GM12892 (cell line): ENCODE results near the gene TBKBP1.
"Not testable (repeated sequence)": the region's sequence is repeated elsewhere in the genome, so short reads cannot be mapped to it uniquely, and the experiment has no call there.

Source experiments
- DNase-seq: peaks from one replicate; pipeline ENCODE4 v3.0.0; 2011; ENCODE audit not compliant: insufficient read length
- FAIRE-seq: peaks from 2 replicates; lab custom pipeline; 2011; peaks lifted over from hg19 to GRCh38; lab: Jason Lieb, UNC
- POLR2A ChIP-seq: IDR thresholded peaks from 2 replicates; pipeline ENCODE4 v1.6.1; 2011; ENCODE audit warnings: low read depth, low read length, control low read depth
- POLR2AphosphoS5 ChIP-seq: IDR thresholded peaks from 2 replicates; pipeline ENCODE4 v1.6.1; 2011; ENCODE audit warnings: low read depth, low read length, control low read depth
- TAF1 ChIP-seq: IDR thresholded peaks from 2 replicates; pipeline ENCODE4 v1.6.1; 2011; ENCODE audit warnings: low read depth, mild to moderate bottlenecking, control low read depth, low read length, borderline replicate concordance

The TBKBP1 gene

DNA sequence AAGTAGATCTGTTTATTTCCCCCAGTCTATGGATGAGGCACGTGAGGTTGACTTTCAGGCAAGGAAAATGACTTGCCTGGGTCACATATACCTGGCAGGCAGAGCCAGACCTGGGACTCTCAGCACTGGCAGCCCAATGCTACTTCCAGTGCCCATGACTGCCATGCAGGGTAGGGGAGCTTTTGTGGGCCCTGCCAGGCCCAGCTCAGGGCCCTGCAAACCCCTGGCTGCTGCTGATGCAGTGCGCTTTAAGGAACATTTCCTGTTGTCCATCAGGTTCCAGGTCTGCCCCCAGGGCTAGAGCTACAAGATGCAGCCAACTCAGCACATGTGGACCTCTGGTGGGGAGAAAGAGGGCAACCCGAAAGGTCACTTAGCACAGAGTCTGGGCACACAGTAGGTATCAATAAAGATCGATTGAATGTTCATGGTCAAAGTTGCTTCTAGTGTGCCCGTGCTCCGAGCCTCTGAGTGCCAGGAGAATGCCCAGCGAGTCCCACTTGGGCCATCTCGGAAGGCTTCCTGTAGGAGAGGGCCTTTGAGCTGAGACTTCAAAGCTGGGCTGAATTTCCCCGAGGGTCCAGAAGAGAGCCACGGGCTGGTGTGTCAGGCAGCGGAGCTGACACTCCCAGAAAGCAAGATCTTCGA, 38.6 kb downstream of the TBKBP1 start:
- FAIRE-seq (no peak), DNase-seq (peak; percentile 4)
- no peak for TF ChIP-seq POLR2A
- TF ChIP-seq TAF1: no peak
- no peak for TF ChIP-seq POLR2AphosphoS5

DNA sequence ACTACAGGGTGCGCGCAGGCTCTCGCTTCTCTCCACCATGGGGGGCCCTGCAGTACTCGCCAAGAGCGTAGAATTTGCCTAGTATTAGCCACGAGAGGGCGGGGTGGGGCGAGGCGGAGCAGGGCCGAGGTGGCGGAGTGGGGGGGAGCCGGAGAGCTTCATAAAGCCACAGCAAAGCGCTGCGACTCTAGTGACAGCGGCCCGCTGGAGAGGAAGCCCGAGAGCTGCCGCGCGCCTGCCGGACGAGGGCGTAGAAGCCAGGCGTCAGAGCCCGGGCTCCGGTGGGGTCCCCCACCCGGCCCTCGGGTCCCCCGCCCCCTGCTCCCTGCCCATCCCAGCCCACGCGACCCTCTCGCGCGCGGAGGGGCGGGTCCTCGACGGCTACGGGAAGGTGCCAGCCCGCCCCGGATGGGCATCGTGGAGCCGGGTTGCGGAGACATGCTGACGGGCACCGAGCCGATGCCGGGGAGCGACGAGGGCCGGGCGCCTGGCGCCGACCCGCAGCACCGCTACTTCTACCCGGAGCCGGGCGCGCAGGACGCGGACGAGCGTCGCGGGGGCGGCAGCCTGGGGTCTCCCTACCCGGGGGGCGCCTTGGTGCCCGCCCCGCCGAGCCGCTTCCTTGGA, 39.2 kb downstream of the TBKBP1 start, which contains the start of gene TBX21:
Gene TBX21 (plus strand): TSS at position 190 of the 627 bp plus-strand sequence. CDS start 219 bp downstream, at position 409.
- no peak for TF ChIP-seq TAF1
- TF ChIP-seq POLR2A: no peak
- no peak for TF ChIP-seq POLR2AphosphoS5
- peak; percentile 79 for DNase-seq
- no peak for FAIRE-seq

DNA sequence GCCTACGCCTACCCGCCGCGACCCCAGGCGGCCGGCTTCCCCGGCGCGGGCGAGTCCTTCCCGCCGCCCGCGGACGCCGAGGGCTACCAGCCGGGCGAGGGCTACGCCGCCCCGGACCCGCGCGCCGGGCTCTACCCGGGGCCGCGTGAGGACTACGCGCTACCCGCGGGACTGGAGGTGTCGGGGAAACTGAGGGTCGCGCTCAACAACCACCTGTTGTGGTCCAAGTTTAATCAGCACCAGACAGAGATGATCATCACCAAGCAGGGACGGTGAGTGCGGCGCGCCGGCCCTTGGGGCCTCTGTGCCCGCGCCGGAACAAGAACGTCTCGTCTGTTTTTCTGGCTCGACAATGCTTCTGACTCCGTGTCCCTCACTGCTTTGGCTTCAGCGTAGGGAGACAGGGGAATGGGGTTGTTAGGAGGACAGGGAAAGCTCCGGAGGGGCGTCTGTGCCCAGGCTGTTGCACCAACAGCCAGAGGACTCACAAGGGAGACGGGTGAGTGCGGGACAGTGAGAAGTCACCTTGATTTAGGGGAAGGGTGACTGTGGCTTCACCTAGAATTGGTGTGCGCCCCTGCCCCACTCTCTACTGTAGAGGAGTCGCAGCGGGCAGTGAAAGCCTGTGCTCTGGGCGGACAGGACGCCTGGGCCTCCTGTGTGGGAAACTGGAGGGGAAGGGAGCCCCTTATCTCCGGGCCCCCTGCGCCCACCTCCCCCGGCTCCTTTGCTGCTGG, 39.9 kb downstream of the TBKBP1 start:
- no peak for TF ChIP-seq POLR2A
- TF ChIP-seq TAF1: no peak
- TF ChIP-seq POLR2AphosphoS5: no peak

GRCh38 chr17:47735139-47735464, 41.1 kb downstream of the TBKBP1 start:
- FAIRE-seq (no peak), DNase-seq (peak; percentile 5)
- TF ChIP-seq POLR2AphosphoS5: no peak
- TF ChIP-seq TAF1: no peak
- TF ChIP-seq POLR2A: no peak

More for the DNA sequence above, 39.9 kb downstream of the TBKBP1 start:
- no peak for FAIRE-seq
- DNase-seq: peak; percentile 27

DNA sequence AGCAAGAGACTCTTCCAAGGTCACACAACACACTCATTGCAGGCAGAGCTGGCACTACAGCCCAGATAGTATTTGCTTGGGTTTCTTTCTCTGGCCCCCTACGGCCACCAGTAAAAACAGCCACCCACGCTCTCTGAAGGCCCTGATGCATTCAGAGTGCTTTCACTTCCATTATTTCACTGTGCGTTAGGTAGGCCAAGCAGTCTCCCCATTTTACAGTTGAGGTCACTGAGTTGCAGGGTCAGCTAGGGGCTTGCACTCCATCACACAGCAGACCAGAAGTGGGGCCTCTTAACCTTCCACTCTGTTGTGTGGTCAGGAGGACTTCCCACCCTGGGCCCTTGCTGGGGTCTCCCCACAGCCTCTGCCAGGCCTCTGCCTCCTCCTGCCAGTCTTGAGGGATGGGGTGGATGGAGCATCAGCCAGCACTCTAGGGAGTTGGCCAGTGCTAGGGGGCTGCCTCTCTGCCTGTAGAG, 41.6 kb downstream of the TBKBP1 start:
- peak; percentile 58 for DNase-seq
- TF ChIP-seq POLR2AphosphoS5 (no peak), POLR2A (no peak), TAF1 (no peak)
- peak; percentile 88 for FAIRE-seq

DNA sequence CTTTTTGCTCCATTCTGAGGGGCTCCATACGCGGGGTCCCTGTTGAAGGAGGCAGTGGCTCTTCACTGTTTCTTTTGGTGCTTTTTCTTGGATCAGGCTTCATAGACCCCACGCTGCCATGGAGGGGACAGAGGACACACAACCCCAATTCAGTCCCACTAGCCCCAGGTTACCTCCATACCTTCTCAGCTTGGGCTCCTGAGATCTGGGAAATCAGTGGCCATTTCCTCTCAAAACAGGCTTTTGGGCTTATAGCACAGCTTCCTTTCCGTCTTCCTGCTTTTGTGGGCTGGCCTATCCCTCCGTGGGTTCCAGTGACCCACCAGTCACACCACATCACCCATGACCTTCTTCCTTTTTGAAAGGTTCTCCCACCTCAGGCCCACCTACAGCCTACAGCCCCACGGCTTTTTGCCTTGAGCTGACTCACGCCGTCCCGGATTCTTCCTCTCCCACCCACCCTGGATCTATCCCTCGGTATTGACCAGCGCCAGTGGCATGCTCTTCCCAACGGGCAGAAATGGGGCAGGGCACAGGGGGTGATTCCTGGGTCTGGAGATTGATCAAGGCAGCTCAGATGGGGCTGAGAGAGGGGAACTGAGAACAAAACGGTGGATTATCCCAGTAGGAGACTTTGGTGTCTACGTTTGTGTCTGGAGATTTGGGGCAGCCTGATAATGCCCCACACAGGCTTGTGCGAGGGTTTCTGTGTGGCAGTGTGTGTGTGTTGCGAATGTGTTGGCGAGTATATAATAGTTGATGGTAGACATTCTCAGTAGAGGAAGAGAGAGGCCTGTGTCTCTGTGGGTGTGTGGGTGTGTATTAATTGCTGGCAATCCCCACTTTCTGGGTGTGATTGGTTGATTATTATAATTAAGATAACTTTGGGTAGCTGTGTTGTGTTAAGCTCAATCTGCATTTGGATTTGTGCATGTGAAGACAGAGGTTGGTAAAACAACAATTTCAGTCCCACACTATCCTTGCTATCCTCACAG, 42.8 kb downstream of the TBKBP1 start:
- TF ChIP-seq POLR2AphosphoS5 (no peak), POLR2A (no peak), TAF1 (no peak)
- DNase-seq (no peak), FAIRE-seq (no peak)

GRCh38 chr17:47738178-47738577, 44.2 kb downstream of the TBKBP1 start:
- FAIRE-seq (no peak), DNase-seq (no peak)
- TF ChIP-seq TAF1: no peak
- TF ChIP-seq POLR2AphosphoS5: no peak
- no peak for TF ChIP-seq POLR2A

- no peak for FAIRE-seq
- no peak for TF ChIP-seq TAF1
- no peak for TF ChIP-seq POLR2AphosphoS5
- no peak for TF ChIP-seq POLR2A
- DNase-seq: no peak
Observed at GRCh38 chr17:47739150-47739549, 45.2 kb downstream of the TBKBP1 start.

GRCh38 chr17:47739945-47740344, 46.0 kb downstream of the TBKBP1 start:
- not testable (repeated sequence) for FAIRE-seq, DNase-seq

DNA sequence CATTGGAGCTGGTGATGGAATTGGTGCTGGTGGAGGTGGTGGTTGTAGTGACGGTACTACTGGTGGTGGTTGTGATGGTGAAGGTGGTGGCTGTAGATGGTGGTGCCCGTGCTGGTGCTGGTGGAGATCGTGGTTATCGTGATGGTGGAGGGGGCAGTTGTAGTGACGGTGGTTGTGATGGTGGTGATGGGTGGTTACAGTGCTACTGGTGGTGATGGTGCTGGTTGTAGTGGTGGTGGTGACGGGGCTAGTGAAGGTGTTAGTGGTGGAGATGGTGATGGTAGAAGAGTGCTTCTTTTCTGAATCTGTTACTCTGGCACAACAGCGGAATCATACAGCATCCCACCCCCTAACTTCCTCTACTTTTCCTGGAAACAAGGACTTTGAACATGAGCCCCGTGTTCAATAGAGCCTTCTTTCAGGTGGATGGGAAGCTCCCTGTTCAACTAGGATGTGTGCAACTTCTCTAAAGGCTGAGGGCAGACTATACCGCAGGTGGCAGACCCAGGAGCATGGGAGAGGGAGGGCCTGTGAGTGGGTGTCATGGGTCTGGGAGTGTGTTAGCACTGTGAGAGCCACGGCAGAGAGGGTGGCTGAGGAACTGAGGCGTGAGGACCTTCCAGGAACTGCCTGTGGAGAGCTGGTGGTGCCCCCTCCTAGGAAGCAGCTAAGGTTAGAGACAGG, 47.3 kb downstream of the TBKBP1 start:
- DNase-seq (no peak), FAIRE-seq (no peak)
- TF ChIP-seq TAF1 (no peak), POLR2A (no peak), POLR2AphosphoS5 (no peak)

- FAIRE-seq (no peak), DNase-seq (no peak)
- TF ChIP-seq POLR2A: no peak
- no peak for TF ChIP-seq TAF1
- TF ChIP-seq POLR2AphosphoS5: no peak
Observed at GRCh38 chr17:47741793-47742145, 47.8 kb downstream of the TBKBP1 start.
